ENCODE measurements around the gene TULP4.
"Not testable (repeated sequence)": the region's sequence is repeated elsewhere in the genome, so short reads cannot be mapped to it uniquely, and the experiment has no call there.

Gene TULP4

GRCh38 chr6:158387036-158387435 is 74.8 kb downstream of the TULP4 start:
- Histone ChIP-seq H3K4me1 (ENCODE audit: control insufficient read depth, low read depth, low read length) (no peaks in the 10 kb centered on the region), H3K9ac (ENCODE audit: low read length) (no peak overlapping the region), H3K4me3 (ENCODE audit: low read length) (no peak overlapping the region), H3K36me3 (ENCODE audit: control insufficient read depth, insufficient read depth, low read length) (no peaks in the 10 kb centered on the region), H2BK5ac (ENCODE audit: low read length) (no peak overlapping the region), H2BK15ac (replicated peaks; ENCODE audit: low read depth) (no peak overlapping the region), H3K27ac (ENCODE audit: low read depth, low read length) (no peak overlapping the region), H4K8ac (ENCODE audit: low read depth, low read length) (no peak overlapping the region), H3K56ac (ENCODE audit: low read length) (no peak overlapping the region), H3K27me3 (ENCODE audit: insufficient read depth, low read length, poor library complexity) (no peaks in the 10 kb centered on the region), H2AK5ac (ENCODE audit: low read length) (no peak overlapping the region), H3K4me2 (ENCODE audit: low read length) (no peak overlapping the region), H3K4ac (ENCODE audit: low read depth, low read length) (no peak overlapping the region), H3K23ac (ENCODE audit: low read length) (no peak overlapping the region), H3K79me1 (ENCODE audit: low read length) (peaks cover 9% of the 10 kb centered on the region), H2BK120ac (ENCODE audit: low read depth, low read length) (no peak overlapping the region), H3K79me2 (ENCODE audit: control insufficient read depth, insufficient read depth, low read length) (no peaks in the 10 kb centered on the region), H3K18ac (ENCODE audit: low read length) (no peak overlapping the region), H4K5ac (ENCODE audit: low read length) (no peak overlapping the region)
- no CpG with 5 or more reads among the region's 3 CpGs for WGBS (ENCODE audit: extremely low coverage, insufficient coverage, low lambda C conversion rate)
- no peak for DNase-seq

- Histone ChIP-seq H2BK5ac (ENCODE audit: low read length) (no peak overlapping the region), H3K27me3 (ENCODE audit: insufficient read depth, low read length, poor library complexity) (no peaks in the 10 kb centered on the region), H4K5ac (ENCODE audit: low read length) (no peak overlapping the region), H3K4me2 (ENCODE audit: low read length) (no peak overlapping the region), H2AK5ac (ENCODE audit: low read length) (no peak overlapping the region), H3K4me1 (ENCODE audit: control insufficient read depth, low read depth, low read length) (no peaks in the 10 kb centered on the region), H2BK120ac (ENCODE audit: low read depth, low read length) (no peak overlapping the region), H4K8ac (ENCODE audit: low read depth, low read length) (no peak overlapping the region), H3K23ac (ENCODE audit: low read length) (no peak overlapping the region), H3K79me2 (ENCODE audit: control insufficient read depth, insufficient read depth, low read length) (no peaks in the 10 kb centered on the region), H2BK15ac (replicated peaks; ENCODE audit: low read depth) (no peak overlapping the region), H3K4ac (ENCODE audit: low read depth, low read length) (no peak overlapping the region), H3K9ac (ENCODE audit: low read length) (no peak overlapping the region), H3K56ac (ENCODE audit: low read length) (no peak overlapping the region), H3K79me1 (ENCODE audit: low read length) (peaks cover 7% of the 10 kb centered on the region), H3K36me3 (ENCODE audit: control insufficient read depth, insufficient read depth, low read length) (no peaks in the 10 kb centered on the region), H3K18ac (ENCODE audit: low read length) (no peak overlapping the region), H3K4me3 (ENCODE audit: low read length) (no peak overlapping the region), H3K27ac (ENCODE audit: low read depth, low read length) (no peak overlapping the region)
- no CpG with 5 or more reads among the region's 1 CpG for WGBS (ENCODE audit: extremely low coverage, insufficient coverage, low lambda C conversion rate)
- no peak for DNase-seq
Measured at GRCh38 chr6:158387578-158387977, 75.3 kb downstream of the TULP4 start.

GRCh38 chr6:158388727-158389126 is 76.5 kb downstream of the TULP4 start:
- H3K56ac ChIP-seq (ENCODE audit: low read length), result no peak overlapping the region
- H3K36me3 ChIP-seq (ENCODE audit: control insufficient read depth, insufficient read depth, low read length), result no peaks in the 10 kb centered on the region
- no peak overlapping the region for H3K9ac ChIP-seq (ENCODE audit: low read length)
- no peak overlapping the region for H2AK5ac ChIP-seq (ENCODE audit: low read length)
- H3K18ac ChIP-seq (ENCODE audit: low read length), result no peak overlapping the region
- no peak overlapping the region for H2BK15ac ChIP-seq (replicated peaks; ENCODE audit: low read depth)
- no peak overlapping the region for H2BK5ac ChIP-seq (ENCODE audit: low read length)
- H3K27ac ChIP-seq (ENCODE audit: low read depth, low read length), result no peak overlapping the region
- no peak for DNase-seq
- H3K79me2 ChIP-seq (ENCODE audit: control insufficient read depth, insufficient read depth, low read length), result no peaks in the 10 kb centered on the region
- H3K79me1 ChIP-seq (ENCODE audit: low read length), result peaks cover 4% of the 10 kb centered on the region
- no peak overlapping the region for H3K4me3 ChIP-seq (ENCODE audit: low read length)
- no peak overlapping the region for H3K4me2 ChIP-seq (ENCODE audit: low read length)
- no CpG with 5 or more reads among the region's 2 CpGs for WGBS (ENCODE audit: extremely low coverage, insufficient coverage, low lambda C conversion rate)
- H3K4me1 ChIP-seq (ENCODE audit: control insufficient read depth, low read depth, low read length), result no peaks in the 10 kb centered on the region
- no peak overlapping the region for H2BK120ac ChIP-seq (ENCODE audit: low read depth, low read length)
- no peak overlapping the region for H3K4ac ChIP-seq (ENCODE audit: low read depth, low read length)
- H4K8ac ChIP-seq (ENCODE audit: low read depth, low read length), result no peak overlapping the region
- no peaks in the 10 kb centered on the region for H3K27me3 ChIP-seq (ENCODE audit: insufficient read depth, low read length, poor library complexity)
- no peak overlapping the region for H3K23ac ChIP-seq (ENCODE audit: low read length)
- H4K5ac ChIP-seq (ENCODE audit: low read length), result no peak overlapping the region

GRCh38 chr6:158389193-158389919 is 77.1 kb downstream of the TULP4 start:
- Histone ChIP-seq H4K8ac (ENCODE audit: low read depth, low read length) (no peak overlapping the region), H3K79me2 (ENCODE audit: control insufficient read depth, insufficient read depth, low read length) (no peaks in the 10 kb centered on the region), H2BK15ac (replicated peaks; ENCODE audit: low read depth) (no peak overlapping the region), H3K4me3 (ENCODE audit: low read length) (no peak overlapping the region), H2AK5ac (ENCODE audit: low read length) (no peak overlapping the region), H3K4me2 (ENCODE audit: low read length) (no peak overlapping the region), H3K23ac (ENCODE audit: low read length) (no peak overlapping the region), H3K9ac (ENCODE audit: low read length) (no peak overlapping the region), H3K4me1 (ENCODE audit: control insufficient read depth, low read depth, low read length) (no peaks in the 10 kb centered on the region), H2BK5ac (ENCODE audit: low read length) (no peak overlapping the region), H3K36me3 (ENCODE audit: control insufficient read depth, insufficient read depth, low read length) (no peaks in the 10 kb centered on the region), H3K56ac (ENCODE audit: low read length) (no peak overlapping the region), H3K4ac (ENCODE audit: low read depth, low read length) (no peak overlapping the region), H3K27ac (ENCODE audit: low read depth, low read length) (no peak overlapping the region), H3K79me1 (ENCODE audit: low read length) (peaks cover 4% of the 10 kb centered on the region), H3K18ac (ENCODE audit: low read length) (no peak overlapping the region), H4K5ac (ENCODE audit: low read length) (no peak overlapping the region), H3K27me3 (ENCODE audit: insufficient read depth, low read length, poor library complexity) (no peaks in the 10 kb centered on the region), H2BK120ac (ENCODE audit: low read depth, low read length) (no peak overlapping the region)
- no peak for DNase-seq
- no CpG with 5 or more reads among the region's 3 CpGs for WGBS (ENCODE audit: extremely low coverage, insufficient coverage, low lambda C conversion rate)

GRCh38 chr6:158391276-158391675 is 79.0 kb downstream of the TULP4 start:
- no peak for DNase-seq
- no peak overlapping the region for H3K4ac ChIP-seq (ENCODE audit: low read depth, low read length)
- no peaks in the 10 kb centered on the region for H3K79me2 ChIP-seq (ENCODE audit: control insufficient read depth, insufficient read depth, low read length)
- no peak overlapping the region for H3K56ac ChIP-seq (ENCODE audit: low read length)
- H4K8ac ChIP-seq (ENCODE audit: low read depth, low read length), result no peak overlapping the region
- H2BK5ac ChIP-seq (ENCODE audit: low read length), result no peak overlapping the region
- no peak overlapping the region for H3K9ac ChIP-seq (ENCODE audit: low read length)
- no peaks in the 10 kb centered on the region for H3K27me3 ChIP-seq (ENCODE audit: insufficient read depth, low read length, poor library complexity)
- no peak overlapping the region for H4K5ac ChIP-seq (ENCODE audit: low read length)
- no peak overlapping the region for H3K4me2 ChIP-seq (ENCODE audit: low read length)
- no CpG with 5 or more reads among the region's 3 CpGs for WGBS (ENCODE audit: extremely low coverage, insufficient coverage, low lambda C conversion rate)
- no peak overlapping the region for H3K4me3 ChIP-seq (ENCODE audit: low read length)
- no peaks in the 10 kb centered on the region for H3K36me3 ChIP-seq (ENCODE audit: control insufficient read depth, insufficient read depth, low read length)
- no peak overlapping the region for H3K23ac ChIP-seq (ENCODE audit: low read length)
- no peak overlapping the region for H2AK5ac ChIP-seq (ENCODE audit: low read length)
- no peak overlapping the region for H2BK15ac ChIP-seq (replicated peaks; ENCODE audit: low read depth)
- H2BK120ac ChIP-seq (ENCODE audit: low read depth, low read length), result no peak overlapping the region
- no peaks in the 10 kb centered on the region for H3K4me1 ChIP-seq (ENCODE audit: control insufficient read depth, low read depth, low read length)
- H3K79me1 ChIP-seq (ENCODE audit: low read length), result peaks cover 2% of the 10 kb centered on the region
- H3K27ac ChIP-seq (ENCODE audit: low read depth, low read length), result no peak overlapping the region
- no peak overlapping the region for H3K18ac ChIP-seq (ENCODE audit: low read length)

GRCh38 chr6:158391977-158392376 is 79.7 kb downstream of the TULP4 start:
- not testable (repeated sequence) for H3K4me3 ChIP-seq (ENCODE audit: low read length); DNase-seq; H2BK15ac ChIP-seq (replicated peaks; ENCODE audit: low read depth); H2BK120ac ChIP-seq (ENCODE audit: low read depth, low read length); H3K56ac ChIP-seq (ENCODE audit: low read length); H3K27ac ChIP-seq (ENCODE audit: low read depth, low read length); H3K27me3 ChIP-seq (ENCODE audit: insufficient read depth, low read length, poor library complexity); H3K4ac ChIP-seq (ENCODE audit: low read depth, low read length); H3K79me1 ChIP-seq (ENCODE audit: low read length); H2BK5ac ChIP-seq (ENCODE audit: low read length); H3K23ac ChIP-seq (ENCODE audit: low read length); H3K4me2 ChIP-seq (ENCODE audit: low read length); H3K9ac ChIP-seq (ENCODE audit: low read length); H3K18ac ChIP-seq (ENCODE audit: low read length); H4K8ac ChIP-seq (ENCODE audit: low read depth, low read length); H3K36me3 ChIP-seq (ENCODE audit: control insufficient read depth, insufficient read depth, low read length); H4K5ac ChIP-seq (ENCODE audit: low read length); H3K79me2 ChIP-seq (ENCODE audit: control insufficient read depth, insufficient read depth, low read length); H2AK5ac ChIP-seq (ENCODE audit: low read length); H3K4me1 ChIP-seq (ENCODE audit: control insufficient read depth, low read depth, low read length)
- WGBS (ENCODE audit: extremely low coverage, insufficient coverage, low lambda C conversion rate), result no CpG with 5 or more reads among the region's 4 CpGs
